GM19193 (cell line): ENCODE data around the gene SDK2.

Source experiments
- POLR2A ChIP-seq: IDR thresholded peaks from 4 replicates; pipeline ENCODE4 v1.6.1; 2011; ENCODE audit not compliant: insufficient read depth, insufficient read length; ENCODE audit errors: extremely low read depth

The SDK2 gene

GRCh38 chr17:73323409-73324159 is 320.7 kb downstream of the SDK2 start:
- TF ChIP-seq POLR2A = no peak

- no peak for TF ChIP-seq POLR2A
Measured at GRCh38 chr17:73320601-73321264, 323.5 kb downstream of the SDK2 start.

- TF ChIP-seq POLR2A = no peak
Measured at GRCh38 chr17:73319766-73320165, 324.5 kb downstream of the SDK2 start.

- TF ChIP-seq POLR2A = no peak
Measured at GRCh38 chr17:73318836-73319235, 325.4 kb downstream of the SDK2 start.

GRCh38 chr17:73318427-73318813 is 325.8 kb downstream of the SDK2 start:
- TF ChIP-seq POLR2A = no peak

GRCh38 chr17:73317513-73318426 is 326.5 kb downstream of the SDK2 start:
- no peak for TF ChIP-seq POLR2A

GRCh38 chr17:73316919-73317505 is 327.2 kb downstream of the SDK2 start:
- no peak for TF ChIP-seq POLR2A

- TF ChIP-seq POLR2A = no peak
Measured at GRCh38 chr17:73315471-73315870, 328.8 kb downstream of the SDK2 start.

- TF ChIP-seq POLR2A = no peak
Measured at GRCh38 chr17:73313526-73314127, 330.6 kb downstream of the SDK2 start.

- TF ChIP-seq POLR2A = peak; percentile 72
Measured at GRCh38 chr17:73311781-73312641, 332.2 kb downstream of the SDK2 start, which contains the start of gene CDC42EP4. TSS of gene CDC42EP4 (minus strand) at chr17:73312001. CDS start at chr17:73286500, 25,501 bp downstream.

- no peak for TF ChIP-seq POLR2A
Measured at GRCh38 chr17:73311428-73311780, 332.8 kb downstream of the SDK2 start.

GRCh38 chr17:73309727-73310596 is 334.3 kb downstream of the SDK2 start:
- no peak for TF ChIP-seq POLR2A

GRCh38 chr17:73308017-73308823 is 336.0 kb downstream of the SDK2 start:
- no peak for TF ChIP-seq POLR2A
